ENCODE measurements around the gene CACNA1C.

CACNA1C gene

GRCh38 chr12:2351161-2351560, 298.4 kb downstream of the CACNA1C start:
- no peak for DNase-seq

GRCh38 chr12:2352203-2352602, 299.4 kb downstream of the CACNA1C start:
- no peak for DNase-seq

GRCh38 chr12:2353281-2353680, 300.5 kb downstream of the CACNA1C start:
- DNase-seq = no peak

GRCh38 chr12:2353691-2354090, 300.9 kb downstream of the CACNA1C start:
- DNase-seq = no peak

GRCh38 chr12:2354151-2354991, 301.6 kb downstream of the CACNA1C start:
- no peak for DNase-seq

GRCh38 chr12:2355198-2355597, 302.4 kb downstream of the CACNA1C start:
- DNase-seq = no peak

- DNase-seq = no peak
These were observed 302.8 kb downstream of the CACNA1C start for GRCh38 chr12:2355604-2356003.

GRCh38 chr12:2356601-2357125, 303.9 kb downstream of the CACNA1C start:
- no peak for DNase-seq

GRCh38 chr12:2358986-2359658, 306.3 kb downstream of the CACNA1C start:
- no peak for DNase-seq

DNA sequence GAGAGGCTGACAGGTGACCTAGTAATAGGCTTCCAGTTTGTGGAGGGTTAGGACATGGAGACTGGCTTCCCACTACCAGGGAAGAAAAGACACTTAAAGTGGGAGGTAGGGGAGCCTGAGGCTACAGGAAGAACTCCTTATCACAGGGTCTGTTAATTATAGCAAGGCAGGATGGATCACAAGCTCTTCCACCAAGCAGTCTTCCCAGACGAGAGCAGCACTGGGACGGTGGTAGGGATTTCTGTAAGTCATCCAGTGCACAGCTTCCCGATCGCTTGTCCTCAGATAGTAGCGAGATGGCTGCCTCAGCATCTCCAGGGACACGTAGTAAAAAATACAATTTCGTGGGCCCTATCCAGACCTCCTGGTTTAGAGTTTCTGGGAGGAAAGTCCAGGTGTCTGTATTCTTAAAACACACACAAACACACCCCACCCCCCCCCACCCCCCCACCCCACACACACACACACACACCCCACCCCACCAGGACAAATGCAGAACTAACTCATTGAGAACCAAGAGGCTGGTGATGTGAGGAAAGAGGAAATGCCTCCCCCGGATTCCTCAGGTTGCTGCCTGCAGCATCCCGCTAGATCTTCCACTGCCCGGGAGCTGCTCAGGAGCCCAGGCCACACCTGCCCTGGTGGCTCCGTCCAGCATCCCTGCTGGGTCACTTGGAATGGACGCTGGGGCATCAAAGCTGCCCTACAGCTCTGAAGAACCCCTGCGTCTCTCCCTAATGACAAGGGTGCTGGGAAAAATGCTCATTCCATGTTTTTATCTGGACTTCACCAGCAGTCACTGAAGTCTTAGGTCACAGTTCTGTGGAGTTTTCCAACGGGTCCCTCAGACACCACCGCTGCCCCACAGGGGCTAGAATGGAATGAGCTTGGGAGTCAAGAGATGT, 307.2 kb downstream of the CACNA1C start:
- no peak for DNase-seq

DNA sequence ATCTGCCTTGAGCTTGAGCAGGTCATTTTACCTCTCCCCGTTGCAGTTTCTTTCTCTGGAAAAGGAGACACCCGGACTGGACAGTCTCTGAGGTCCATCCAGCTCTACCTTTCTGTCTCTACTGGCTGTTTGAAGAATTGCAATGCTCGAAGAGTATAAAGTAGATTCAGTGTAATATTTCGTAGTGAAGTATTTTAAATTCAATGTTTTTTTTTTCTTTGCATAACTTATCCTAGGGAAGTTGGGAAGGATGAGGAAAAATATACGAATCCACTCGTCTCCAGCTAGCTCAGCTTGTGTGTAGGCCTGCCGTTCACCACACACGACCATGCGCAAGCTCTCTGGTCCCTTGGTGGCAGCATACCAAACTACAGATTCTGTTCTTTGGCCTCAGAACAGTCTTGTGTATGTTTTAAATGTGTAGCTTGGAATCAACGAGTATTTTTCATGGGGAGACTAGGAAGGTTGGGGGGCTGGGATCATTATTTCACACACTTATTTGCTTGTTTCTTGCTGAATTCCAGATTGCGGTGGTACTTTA, 307.9 kb downstream of the CACNA1C start:
- DNase-seq = no peak

GRCh38 chr12:2363836-2364609, 311.2 kb downstream of the CACNA1C start:
- no peak for DNase-seq

DNA sequence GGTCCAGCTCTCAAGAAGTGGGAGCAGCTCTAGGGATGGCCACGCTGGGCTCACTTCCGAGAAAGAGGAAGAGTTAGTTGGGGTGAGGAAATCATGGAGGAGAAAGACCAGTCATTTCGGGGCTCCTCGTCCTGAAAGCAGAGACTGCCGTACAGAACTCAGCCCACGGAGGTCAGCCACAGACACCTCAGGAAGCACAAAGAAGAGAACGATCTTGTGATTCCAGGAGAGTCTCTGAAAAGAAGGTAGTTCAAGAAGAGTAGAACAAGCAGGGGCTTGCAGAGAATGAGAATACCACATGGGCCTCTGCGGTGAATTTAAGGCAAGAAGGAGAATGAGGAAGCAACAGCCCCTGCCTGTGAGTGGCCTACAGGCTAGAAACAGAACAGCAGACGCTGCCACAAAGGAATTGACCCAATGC, 311.9 kb downstream of the CACNA1C start:
- DNase-seq = no peak

DNA sequence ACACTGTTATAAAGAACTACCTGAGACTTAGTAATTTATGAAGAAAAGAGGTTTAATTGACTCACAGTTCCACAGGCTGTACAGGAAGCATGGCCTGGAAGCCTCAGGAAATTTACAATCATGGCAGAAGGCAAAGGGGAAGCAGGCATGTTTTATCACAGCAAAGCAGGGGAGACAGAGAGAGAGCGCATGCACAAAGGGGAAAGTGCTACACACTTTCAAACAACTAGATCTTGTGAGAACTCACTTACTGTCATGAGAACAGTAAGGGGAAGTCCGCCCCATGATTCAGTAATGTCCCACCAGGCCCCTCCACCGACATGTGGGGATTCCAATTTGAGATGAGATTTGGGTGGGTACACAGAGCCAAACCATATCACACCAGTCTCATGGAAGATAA, 313.9 kb downstream of the CACNA1C start:
- DNase-seq = no peak

- no peak for DNase-seq
These were observed 319.4 kb downstream of the CACNA1C start for GRCh38 chr12:2372178-2372577.

DNA sequence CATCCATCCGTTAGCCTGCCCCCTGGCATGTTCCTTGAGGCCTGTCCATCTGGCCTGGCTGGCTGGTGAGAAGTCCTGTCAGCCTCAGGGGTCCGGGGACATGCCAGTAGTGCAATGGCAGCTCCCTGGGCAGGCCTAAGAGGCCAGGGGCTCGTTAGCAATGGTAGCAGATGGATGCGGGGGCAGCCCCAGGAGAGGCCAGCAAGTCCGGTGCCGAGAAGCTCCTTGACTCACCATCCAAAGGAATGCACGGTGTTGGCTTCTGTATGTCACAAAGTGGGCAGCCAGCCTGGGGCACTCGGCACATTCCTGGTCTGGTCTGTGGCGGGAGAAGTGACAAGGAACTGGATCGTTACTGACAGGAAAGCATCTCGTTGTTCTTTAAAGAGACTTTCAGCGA, 319.9 kb downstream of the CACNA1C start:
- peak; percentile 54 for DNase-seq

- DNase-seq = no peak
These were observed 320.5 kb downstream of the CACNA1C start for GRCh38 chr12:2373307-2373706.

- DNase-seq = peak; percentile 78
These were observed 321.5 kb downstream of the CACNA1C start for GRCh38 chr12:2374092-2374906.

DNA sequence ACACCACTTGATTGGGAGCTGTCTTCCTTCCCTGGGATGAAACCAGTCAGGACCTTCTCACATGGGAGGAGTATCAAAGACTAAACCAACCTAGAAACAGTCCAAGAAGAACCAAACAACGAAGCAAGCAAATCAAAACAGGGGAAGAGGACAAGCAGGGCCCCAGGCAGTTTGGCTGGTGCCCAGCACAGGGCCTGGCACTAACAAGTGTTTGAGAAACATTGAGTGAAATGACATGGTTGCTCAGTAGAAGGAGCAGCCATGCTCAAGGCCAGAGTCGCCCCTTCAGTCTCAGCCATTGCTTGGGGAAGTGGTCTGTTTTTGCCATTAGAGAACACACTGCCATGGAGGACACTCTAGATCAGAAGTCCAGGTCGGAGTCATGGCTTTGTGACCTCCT, 323.1 kb downstream of the CACNA1C start:
- DNase-seq = no peak

DNA sequence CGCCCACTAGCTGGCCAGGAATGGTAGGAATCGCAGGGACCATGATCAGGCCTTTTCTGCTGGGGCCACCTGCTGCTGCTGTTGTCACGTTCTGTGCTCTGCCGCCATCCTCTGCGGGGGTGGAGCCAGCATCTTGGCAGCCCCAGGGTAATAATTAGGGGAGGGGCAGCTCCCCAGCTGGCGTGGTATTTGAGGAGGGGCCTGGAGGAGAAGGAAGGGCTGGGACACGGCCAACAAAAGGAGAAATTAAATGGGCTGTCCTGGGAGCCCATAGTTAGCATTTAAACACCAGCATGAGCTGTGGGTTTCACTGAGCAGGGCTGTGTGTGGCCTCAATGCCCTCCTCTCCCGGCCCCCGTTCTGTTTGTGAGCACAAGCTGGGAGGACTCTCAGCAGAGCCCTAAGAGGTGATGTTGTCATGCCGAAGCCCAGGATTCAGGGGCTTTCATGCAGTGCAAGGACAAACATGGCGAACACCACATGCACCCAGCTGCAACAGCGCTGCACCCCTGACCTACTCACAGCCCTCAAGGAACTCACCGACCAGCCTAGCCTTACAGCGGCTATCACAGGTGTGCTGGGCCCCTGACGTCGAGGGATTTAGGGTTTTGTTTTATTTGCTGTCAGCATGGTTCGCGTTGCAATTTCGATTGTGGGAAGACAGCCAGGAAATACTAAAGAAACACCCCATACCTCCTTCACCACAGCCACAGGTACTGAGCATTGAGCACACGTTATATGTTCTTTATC, 324.3 kb downstream of the CACNA1C start:
- DNase-seq = no peak
